OCI-LY1 (cell line): ENCODE measurements around the gene PNCK.

Source experiments
- H2AFZ ChIP-seq: fragments of 200-600 bp; sonication (generic), shearing (Covaris generic); 2 replicates; pipeline ENCODE4 v1.6.0; 2014; ENCODE audit warnings: antibody characterized with exemption, mild to moderate bottlenecking, low read length
- H3F3A ChIP-seq: fragments of 200-600 bp; sonication (generic), shearing (Covaris generic); 2 replicates; pipeline ENCODE4 v1.6.0; 2014; ENCODE audit warnings: mild to moderate bottlenecking, antibody characterized with exemption, low read length, moderate library complexity; ENCODE audit not compliant: insufficient read depth
- H3K27ac ChIP-seq: fragments of 200-600 bp; sonication (generic); 2 replicates; pipeline ENCODE4 v1.5.1; 2014; ENCODE audit warnings: low read length, mixed run types, mild to moderate bottlenecking, low read depth; ENCODE audit not compliant: poor library complexity, severe bottlenecking
- H3K27me3 ChIP-seq: fragments of 200-600 bp; sonication (generic); 2 replicates; pipeline ENCODE4 v1.6.0; 2014; ENCODE audit warnings: antibody characterized with exemption, mild to moderate bottlenecking, low read length, moderate library complexity; ENCODE audit not compliant: insufficient read depth
- H3K36me3 ChIP-seq: fragments of 200-600 bp; sonication (generic); 2 replicates; pipeline ENCODE4 v1.6.1; 2014; ENCODE audit warnings: mild to moderate bottlenecking, antibody characterized with exemption, low read length, moderate library complexity, mixed read lengths; ENCODE audit not compliant: insufficient read depth
- H3K4me1 ChIP-seq: fragments of 200-600 bp; sonication (generic); 2 replicates; pipeline ENCODE4 v1.5.1; 2014; ENCODE audit warnings: mild to moderate bottlenecking, low read length, moderate library complexity; ENCODE audit not compliant: insufficient read depth, severe bottlenecking
- H3K4me2 ChIP-seq: fragments of 200-600 bp; sonication (generic), shearing (Covaris generic); 2 replicates; pipeline ENCODE4 v1.6.1; 2014; ENCODE audit warnings: low read length
- H3K4me3 ChIP-seq: fragments of 200-600 bp; sonication (generic); 2 replicates; pipeline ENCODE4 v1.5.1; 2014; ENCODE audit warnings: low read length, low read depth, mild to moderate bottlenecking, mixed read lengths; ENCODE audit not compliant: poor library complexity, severe bottlenecking
- H3K79me2 ChIP-seq: fragments of 200-600 bp; shearing (Covaris generic); 2 replicates; pipeline ENCODE4 v1.6.1; 2016; ENCODE audit warnings: mixed run types, low read length, mixed read lengths; ENCODE audit not compliant: insufficient read depth
- H3K9ac ChIP-seq: fragments of 200-600 bp; sonication (generic), shearing (Covaris generic); 2 replicates; pipeline ENCODE4 v1.6.1; 2014; ENCODE audit warnings: mild to moderate bottlenecking, low read length, mixed read lengths
- H3K9me2 ChIP-seq: fragments of 200-600 bp; sonication (generic), shearing (Covaris generic); 2 replicates; pipeline ENCODE4 v1.6.1; 2014; ENCODE audit warnings: low read depth, mild to moderate bottlenecking, low read length, mixed read lengths
- H3K9me3 ChIP-seq: fragments of 200-600 bp; shearing (Covaris generic); 2 replicates; pipeline ENCODE4 v1.6.1; 2014; ENCODE audit warnings: low read length, mixed read lengths
- H4K20me1 ChIP-seq: fragments of 200-600 bp; sonication (generic), shearing (Covaris generic); 2 replicates; pipeline ENCODE4 v1.6.0; 2016; ENCODE audit warnings: mild to moderate bottlenecking, low read length; ENCODE audit not compliant: insufficient read depth
- EZH2 ChIP-seq: fragments of 200-600 bp; sonication (generic), shearing (Covaris generic); IDR thresholded peaks from 2 replicates; pipeline ENCODE4 v1.8.0; 2017; ENCODE audit warnings: borderline replicate concordance, mixed run types, mild to moderate bottlenecking, antibody characterized with exemption, low read length, moderate library complexity, mixed read lengths
- TF ChIP-seq, protein P1 (sequence below): fragments of 200-600 bp; sonication (generic), shearing (Covaris generic); IDR thresholded peaks from 2 replicates; pipeline ENCODE4 v1.5.1; 2017; ENCODE audit warnings: mild to moderate bottlenecking, antibody characterized with exemption, low read length, moderate library complexity, mixed read lengths

PNCK gene

GRCh38 chrX:153667281-153667955 lies 6.2 kb downstream of the PNCK start:
- H3K4me2 ChIP-seq, result peak overlapping the region; percentile 45; the same call in 1 of the 2 replicates
- no peaks in the 10 kb centered on the region for H4K20me1 ChIP-seq
- no peaks in the 10 kb centered on the region for H3K79me2 ChIP-seq
- H3K27me3 ChIP-seq, result no peaks in the 10 kb centered on the region
- no peaks in the 10 kb centered on the region for H3K36me3 ChIP-seq
- peak overlapping the region; percentile 31 for H3K4me3 ChIP-seq
- H3K9me3 ChIP-seq, result no peaks in the 10 kb centered on the region
- no peaks in the 10 kb centered on the region for H3K9me2 ChIP-seq
- H2AFZ ChIP-seq, result no peak overlapping the region
- no peak for TF ChIP-seq EZH2
- TF ChIP-seq, protein P1, sequence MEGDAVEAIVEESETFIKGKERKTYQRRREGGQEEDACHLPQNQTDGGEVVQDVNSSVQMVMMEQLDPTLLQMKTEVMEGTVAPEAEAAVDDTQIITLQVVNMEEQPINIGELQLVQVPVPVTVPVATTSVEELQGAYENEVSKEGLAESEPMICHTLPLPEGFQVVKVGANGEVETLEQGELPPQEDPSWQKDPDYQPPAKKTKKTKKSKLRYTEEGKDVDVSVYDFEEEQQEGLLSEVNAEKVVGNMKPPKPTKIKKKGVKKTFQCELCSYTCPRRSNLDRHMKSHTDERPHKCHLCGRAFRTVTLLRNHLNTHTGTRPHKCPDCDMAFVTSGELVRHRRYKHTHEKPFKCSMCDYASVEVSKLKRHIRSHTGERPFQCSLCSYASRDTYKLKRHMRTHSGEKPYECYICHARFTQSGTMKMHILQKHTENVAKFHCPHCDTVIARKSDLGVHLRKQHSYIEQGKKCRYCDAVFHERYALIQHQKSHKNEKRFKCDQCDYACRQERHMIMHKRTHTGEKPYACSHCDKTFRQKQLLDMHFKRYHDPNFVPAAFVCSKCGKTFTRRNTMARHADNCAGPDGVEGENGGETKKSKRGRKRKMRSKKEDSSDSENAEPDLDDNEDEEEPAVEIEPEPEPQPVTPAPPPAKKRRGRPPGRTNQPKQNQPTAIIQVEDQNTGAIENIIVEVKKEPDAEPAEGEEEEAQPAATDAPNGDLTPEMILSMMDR, result no peak
- no peaks in the 10 kb centered on the region for H3F3A ChIP-seq
- H3K27ac ChIP-seq, result no peak overlapping the region
- H3K9ac ChIP-seq, result no peak overlapping the region; the same call in 1 of the 2 replicates
- peaks cover 4% of the 10 kb centered on the region for H3K4me1 ChIP-seq

- TF ChIP-seq, protein P1, result no peak
- TF ChIP-seq EZH2, result no peak
- Histone ChIP-seq H4K20me1 (no peaks in the 10 kb centered on the region), H3K27ac (no peak overlapping the region), H2AFZ (no peak overlapping the region), H3K4me3 (no peak overlapping the region), H3K9me2 (no peaks in the 10 kb centered on the region), H3K36me3 (no peaks in the 10 kb centered on the region), H3K4me2 (no peak overlapping the region), H3K9me3 (no peaks in the 10 kb centered on the region), H3K27me3 (no peaks in the 10 kb centered on the region), H3K9ac (no peak overlapping the region), H3K4me1 (peaks cover 4% of the 10 kb centered on the region), H3K79me2 (no peaks in the 10 kb centered on the region), H3F3A (no peaks in the 10 kb centered on the region)
These were observed 7.8 kb downstream of the PNCK start for GRCh38 chrX:153665726-153666306.

GRCh38 chrX:153662266-153662665 lies 11.3 kb downstream of the PNCK start:
- Histone ChIP-seq H2AFZ (no peak overlapping the region), H4K20me1 (no peaks in the 10 kb centered on the region), H3K27me3 (no peaks in the 10 kb centered on the region), H3K4me1 (no peaks in the 10 kb centered on the region), H3F3A (no peaks in the 10 kb centered on the region), H3K27ac (no peak overlapping the region), H3K79me2 (no peaks in the 10 kb centered on the region), H3K9me3 (no peaks in the 10 kb centered on the region), H3K4me3 (no peak overlapping the region), H3K9ac (no peak overlapping the region), H3K9me2 (no peaks in the 10 kb centered on the region), H3K4me2 (no peak overlapping the region), H3K36me3 (no peaks in the 10 kb centered on the region)
- TF ChIP-seq EZH2, result no peak
- TF ChIP-seq, protein P1, result no peak; the same call in 1 of the 2 replicates
